GM21423 (cell line): Measurements from ENCODE around the gene ALOXE3.

ENCODE experiments used
- ATAC-seq: cut with Tn5 transposase; IDR thresholded peaks from one replicate; pipeline ENCODE4 v1.9.1; 2021; ENCODE audit warnings: mild to moderate bottlenecking, moderate library complexity; ENCODE audit not compliant: unreplicated experiment

ALOXE3 gene

GRCh38 chr17:8142887-8143580, 24.7 kb upstream of the ALOXE3 start:
- no peak for ATAC-seq

- no peak for ATAC-seq
These were observed 24.0 kb upstream of the ALOXE3 start for GRCh38 chr17:8142158-8142886.

GRCh38 chr17:8141741-8142140, 23.4 kb upstream of the ALOXE3 start:
- ATAC-seq: no peak

GRCh38 chr17:8141045-8141444, 22.7 kb upstream of the ALOXE3 start:
- no peak for ATAC-seq

GRCh38 chr17:8140065-8141029, 22.0 kb upstream of the ALOXE3 start:
- no peak for ATAC-seq

GRCh38 chr17:8138672-8139371, 20.5 kb upstream of the ALOXE3 start:
- peak; percentile 81 for ATAC-seq

GRCh38 chr17:8138374-8138671, 20.0 kb upstream of the ALOXE3 start:
- ATAC-seq: no peak

GRCh38 chr17:8137645-8138373, 19.5 kb upstream of the ALOXE3 start:
- no peak for ATAC-seq

GRCh38 chr17:8133941-8134340, 15.6 kb upstream of the ALOXE3 start:
- ATAC-seq: no peak

GRCh38 chr17:8133399-8133798, 15.1 kb upstream of the ALOXE3 start:
- no peak for ATAC-seq

- ATAC-seq: no peak
These were observed 13.6 kb upstream of the ALOXE3 start for GRCh38 chr17:8131844-8132441.

GRCh38 chr17:8128125-8128784, 9.9 kb upstream of the ALOXE3 start:
- no peak for ATAC-seq

GRCh38 chr17:8126491-8127066, 8.3 kb upstream of the ALOXE3 start:
- ATAC-seq: no peak

GRCh38 chr17:8125947-8126490, 7.7 kb upstream of the ALOXE3 start:
- no peak for ATAC-seq

- no peak for ATAC-seq
These were observed 7.0 kb upstream of the ALOXE3 start for GRCh38 chr17:8125154-8125946.

GRCh38 chr17:8124350-8125153, 6.2 kb upstream of the ALOXE3 start:
- ATAC-seq: no peak

- ATAC-seq: no peak
These were observed 5.5 kb upstream of the ALOXE3 start, which contains the start of gene HES7 for GRCh38 chr17:8123695-8124349. Gene HES7 (minus strand): TSS chr17:8124106. CDS start chr17:8124084, 22 bp downstream.
